Breast epithelium (tissue), 4 donors: ENCODE measurements around the gene PEX16. TPM values are rescaled to one million over a fixed set of nuclear protein-coding genes. Genes with fewer than 3 reads are reported as not detected.
"Not testable (repeated sequence)": the region's sequence is repeated elsewhere in the genome, so short reads cannot be mapped to it uniquely, and the experiment has no call there.

Source experiments
- DNase-seq, 2 donors: peaks; one replicate each; pipeline ENCODE4 v3.0.0-alpha.2; 2019; ENCODE audit warnings: low spot score in 2 of 2
- H3K27ac ChIP-seq, 2 donors: fragments of 200-600 bp; sonication (generic) in 1 of 2; one replicate each; pipeline ENCODE4 v1.5.1; 2016 to 2019; ENCODE audit warnings: mild to moderate bottlenecking in 1 of 2
- H3K27me3 ChIP-seq, 2 donors: fragments of 200-600 bp; sonication (generic) in 1 of 2; one replicate each; pipeline versions ENCODE4 v1.5.1 to v1.6.0; 2017 to 2019; ENCODE audit warnings: control low read depth in 1 of 2, mild to moderate bottlenecking in 1 of 2
- H3K36me3 ChIP-seq: fragments of 200-600 bp; one replicate; pipeline ENCODE4 v1.5.1; 2019
- H3K4me1 ChIP-seq, 2 donors: fragments of 200-600 bp; sonication (generic); one replicate each; pipeline ENCODE4 v1.5.1; 2016 to 2019; ENCODE audit warnings: control low read depth in 1 of 2
- H3K4me3 ChIP-seq, 3 donors: fragments of 200-600 bp; sonication (generic); 1 replicate in 2 of 3; 2 replicates in 1 of 3; pipeline ENCODE4 v1.5.1; 2016 to 2019; ENCODE audit warnings: mild to moderate bottlenecking in 3 of 3, moderate library complexity in 2 of 3
- H3K9me3 ChIP-seq, 2 donors: fragments of 200-600 bp; sonication (generic) in 1 of 2; one replicate each; pipeline ENCODE4 v1.5.1; 2016 to 2019; ENCODE audit warnings: control low read depth in 1 of 2
- POLR2A ChIP-seq: fragments of 450-650 bp; IDR thresholded peaks from one replicate; pipeline ENCODE4 v1.6.1; 2016; ENCODE audit warnings: antibody characterized with exemption, mild to moderate bottlenecking, moderate library complexity
- POLR2AphosphoS5 ChIP-seq, 3 donors: sonication (generic); formaldehyde crosslinking; IDR thresholded peaks; one replicate each; pipeline ENCODE4 v1.6.1; 2017; ENCODE audit warnings: antibody characterized with exemption in 3 of 3
- intact Hi-C: fragments of 100-400 bp; cut with DNase I; formaldehyde crosslinking; loops from one replicate; pipeline ENCODE4 v1.15.1; 2023; ENCODE audit warnings: low total_unique reads
- total RNA-seq, 3 donors: library from RNA; depleted of rRNA; stranded (reverse); fragments of >200 nt; gene quantifications; one replicate each; pipeline ENCODE4 v1.1.0, GENCODE V29; 2016
- TF ChIP-seq, protein P1 (sequence below), 3 donors: fragments of 450-650 bp; IDR thresholded peaks; one replicate each; pipeline ENCODE4 v1.5.1; 2016 to 2017; ENCODE audit warnings: antibody characterized with exemption in 3 of 3, mild to moderate bottlenecking in 3 of 3, moderate library complexity in 3 of 3

Gene PEX16
- total RNA-seq, 3 donors from 2014 or later: 22.1 to 32.8 (median 25.6) TPM

- TF ChIP-seq, protein P1, sequence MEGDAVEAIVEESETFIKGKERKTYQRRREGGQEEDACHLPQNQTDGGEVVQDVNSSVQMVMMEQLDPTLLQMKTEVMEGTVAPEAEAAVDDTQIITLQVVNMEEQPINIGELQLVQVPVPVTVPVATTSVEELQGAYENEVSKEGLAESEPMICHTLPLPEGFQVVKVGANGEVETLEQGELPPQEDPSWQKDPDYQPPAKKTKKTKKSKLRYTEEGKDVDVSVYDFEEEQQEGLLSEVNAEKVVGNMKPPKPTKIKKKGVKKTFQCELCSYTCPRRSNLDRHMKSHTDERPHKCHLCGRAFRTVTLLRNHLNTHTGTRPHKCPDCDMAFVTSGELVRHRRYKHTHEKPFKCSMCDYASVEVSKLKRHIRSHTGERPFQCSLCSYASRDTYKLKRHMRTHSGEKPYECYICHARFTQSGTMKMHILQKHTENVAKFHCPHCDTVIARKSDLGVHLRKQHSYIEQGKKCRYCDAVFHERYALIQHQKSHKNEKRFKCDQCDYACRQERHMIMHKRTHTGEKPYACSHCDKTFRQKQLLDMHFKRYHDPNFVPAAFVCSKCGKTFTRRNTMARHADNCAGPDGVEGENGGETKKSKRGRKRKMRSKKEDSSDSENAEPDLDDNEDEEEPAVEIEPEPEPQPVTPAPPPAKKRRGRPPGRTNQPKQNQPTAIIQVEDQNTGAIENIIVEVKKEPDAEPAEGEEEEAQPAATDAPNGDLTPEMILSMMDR (IDR thresholded peaks at IDR 0.05): no peak
- TF ChIP-seq POLR2A: no peak
- TF ChIP-seq POLR2AphosphoS5 (IDR thresholded peaks at IDR 0.05): no peak
- H3K4me3 ChIP-seq: no peak overlapping the region
- intact Hi-C loops: no loop called here
- no peak for DNase-seq
- no peak overlapping the region for H3K27ac ChIP-seq
- H3K4me1 ChIP-seq: peaks cover 0 to 1% of the 10 kb centered on the region in 2 donors
- no peaks in the 10 kb centered on the region for H3K9me3 ChIP-seq
- no peaks in the 10 kb centered on the region for H3K27me3 ChIP-seq
- no peaks in the 10 kb centered on the region for H3K36me3 ChIP-seq
Observed at GRCh38 chr11:45906096-45906682, 11.5 kb downstream of the PEX16 start.

- DNase-seq, H3K27ac ChIP-seq, H3K4me3 ChIP-seq, H3K4me1 ChIP-seq, intact Hi-C loops, H3K9me3 ChIP-seq, H3K36me3 ChIP-seq, H3K27me3 ChIP-seq: not testable (repeated sequence)
Observed at GRCh38 chr11:45905576-45905975, 12.1 kb downstream of the PEX16 start.

DNA sequence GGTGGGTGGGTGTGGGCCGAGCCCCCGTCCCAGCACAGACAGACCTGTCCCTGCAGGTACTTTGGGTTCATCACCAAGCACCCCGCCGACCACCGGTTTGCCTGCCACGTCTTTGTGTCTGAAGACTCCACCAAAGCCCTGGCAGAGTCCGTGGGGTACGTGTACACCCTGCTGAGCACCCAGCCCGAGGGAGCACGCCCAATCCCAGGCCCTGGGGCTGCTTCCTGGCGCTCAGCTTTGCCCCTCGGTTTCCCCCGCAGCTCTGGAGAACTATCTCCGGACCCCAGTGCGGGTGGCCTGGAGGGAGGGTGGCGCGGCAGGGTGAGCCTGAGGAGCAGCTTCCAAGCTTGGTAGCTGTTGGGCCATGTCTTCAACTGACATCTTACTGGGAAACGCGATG, 12.6 kb downstream of the PEX16 start:
- TF ChIP-seq POLR2AphosphoS5 (IDR thresholded peaks at IDR 0.05) (no peak), POLR2A (no peak)
- TF ChIP-seq, protein P1 (IDR thresholded peaks at IDR 0.05): no peak
- H3K27me3 ChIP-seq: no peaks in the 10 kb centered on the region
- H3K36me3 ChIP-seq: no peaks in the 10 kb centered on the region
- H3K4me3 ChIP-seq: no peak overlapping the region
- intact Hi-C loops: no loop called here
- H3K9me3 ChIP-seq: no peaks in the 10 kb centered on the region
- H3K27ac ChIP-seq: no peak overlapping the region
- DNase-seq: no peak
- peaks cover 4 to 6% of the 10 kb centered on the region in 2 donors for H3K4me1 ChIP-seq

DNA sequence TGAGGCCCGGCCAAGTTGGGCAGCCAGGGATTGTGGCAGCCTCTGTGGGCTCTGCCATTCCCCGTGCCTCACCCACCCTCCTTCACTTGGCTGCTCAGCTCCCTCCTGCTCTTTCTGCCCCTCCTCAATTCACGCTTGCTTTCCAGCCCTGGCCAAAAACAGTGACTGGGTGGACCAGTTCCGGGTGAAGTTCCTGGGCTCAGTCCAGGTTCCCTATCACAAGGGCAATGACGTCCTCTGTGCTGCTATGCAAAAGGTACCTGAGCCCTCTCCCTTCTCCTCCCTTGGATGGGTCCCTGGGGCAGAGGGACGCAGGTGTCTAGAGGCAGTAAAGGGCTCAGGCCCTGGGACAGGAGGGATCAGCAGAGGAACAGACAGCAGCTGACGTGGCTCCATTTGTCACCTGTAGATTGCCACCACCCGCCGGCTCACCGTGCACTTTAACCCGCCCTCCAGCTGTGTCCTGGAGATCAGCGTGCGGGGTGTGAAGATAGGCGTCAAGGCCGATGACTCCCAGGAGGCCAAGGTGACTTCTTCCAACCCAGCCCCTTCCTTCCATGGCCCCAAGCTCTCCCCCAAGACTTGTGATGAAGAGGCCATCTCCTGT, 13.3 kb downstream of the PEX16 start:
- Histone ChIP-seq H3K9me3 (no peaks in the 10 kb centered on the region), H3K27ac (no peak overlapping the region), H3K27me3 (no peaks in the 10 kb centered on the region), H3K4me3 (no peak overlapping the region), H3K4me1 (peaks cover 4 to 6% of the 10 kb centered on the region in 2 donors), H3K36me3 (no peaks in the 10 kb centered on the region)
- TF ChIP-seq, protein P1 (IDR thresholded peaks at IDR 0.05): no peak
- intact Hi-C loops: no loop called here
- no peak for DNase-seq

GRCh38 chr11:45902452-45903380, 15.0 kb downstream of the PEX16 start:
- intact Hi-C loops: no loop called here

More at GRCh38 chr11:45902452-45903380, 15.0 kb downstream of the PEX16 start:
- Histone ChIP-seq H3K4me3 (no peak overlapping the region), H3K27me3 (no peaks in the 10 kb centered on the region), H3K4me1 (peaks cover 4 to 6% of the 10 kb centered on the region in 2 donors), H3K9me3 (no peaks in the 10 kb centered on the region), H3K27ac (no peak overlapping the region), H3K36me3 (no peaks in the 10 kb centered on the region)
- no peak for DNase-seq
- TF ChIP-seq POLR2AphosphoS5 (IDR thresholded peaks at IDR 0.05) (no peak), POLR2A (no peak)
- TF ChIP-seq, protein P1 (IDR thresholded peaks at IDR 0.05): no peak
